Measurements from ENCODE around the gene NDUFAF3.

GRCh38 chr3:48991851-48992545 lies 29.9 kb upstream of the NDUFAF3 start:
- TF ChIP-seq, protein P1, sequence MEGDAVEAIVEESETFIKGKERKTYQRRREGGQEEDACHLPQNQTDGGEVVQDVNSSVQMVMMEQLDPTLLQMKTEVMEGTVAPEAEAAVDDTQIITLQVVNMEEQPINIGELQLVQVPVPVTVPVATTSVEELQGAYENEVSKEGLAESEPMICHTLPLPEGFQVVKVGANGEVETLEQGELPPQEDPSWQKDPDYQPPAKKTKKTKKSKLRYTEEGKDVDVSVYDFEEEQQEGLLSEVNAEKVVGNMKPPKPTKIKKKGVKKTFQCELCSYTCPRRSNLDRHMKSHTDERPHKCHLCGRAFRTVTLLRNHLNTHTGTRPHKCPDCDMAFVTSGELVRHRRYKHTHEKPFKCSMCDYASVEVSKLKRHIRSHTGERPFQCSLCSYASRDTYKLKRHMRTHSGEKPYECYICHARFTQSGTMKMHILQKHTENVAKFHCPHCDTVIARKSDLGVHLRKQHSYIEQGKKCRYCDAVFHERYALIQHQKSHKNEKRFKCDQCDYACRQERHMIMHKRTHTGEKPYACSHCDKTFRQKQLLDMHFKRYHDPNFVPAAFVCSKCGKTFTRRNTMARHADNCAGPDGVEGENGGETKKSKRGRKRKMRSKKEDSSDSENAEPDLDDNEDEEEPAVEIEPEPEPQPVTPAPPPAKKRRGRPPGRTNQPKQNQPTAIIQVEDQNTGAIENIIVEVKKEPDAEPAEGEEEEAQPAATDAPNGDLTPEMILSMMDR (IDR thresholded peaks at IDR 0.05; ENCODE audit: insufficient read depth, low read length, poor library complexity, severe bottlenecking): no peak
- no peak for TF ChIP-seq EZH2phosphoT487 (conservative IDR thresholded peaks at IDR 0.05; ENCODE audit: low read length)

Measured in SU-DHL-6 (cell line).